GM12892 (cell line): ENCODE results near the gene RINT1.

Experiments used
- POLR2A ChIP-seq: IDR thresholded peaks from 2 replicates; pipeline ENCODE4 v1.6.1; 2011; ENCODE audit warnings: low read depth, low read length, control low read depth
- POLR2AphosphoS5 ChIP-seq: IDR thresholded peaks from 2 replicates; pipeline ENCODE4 v1.6.1; 2011; ENCODE audit warnings: low read depth, low read length, control low read depth
- TAF1 ChIP-seq: IDR thresholded peaks from 2 replicates; pipeline ENCODE4 v1.6.1; 2011; ENCODE audit warnings: low read depth, mild to moderate bottlenecking, control low read depth, low read length, borderline replicate concordance

GRCh38 chr7:105581066-105581811 lies 49.2 kb downstream of the RINT1 start, which contains the start of gene EFCAB10:
- no peak for TF ChIP-seq POLR2AphosphoS5
- TF ChIP-seq POLR2A, result no peak
- no peak for TF ChIP-seq TAF1
